IMR-90 (cell line): ENCODE measurements around the gene NOS1AP.

Experiments used
- CEBPB ChIP-seq: IDR thresholded peaks from 2 replicates; pipeline ENCODE4 v1.6.1; 2012; ENCODE audit warnings: low read depth, low read length, improper control_type of control experiment
- CTCF ChIP-seq: conservative IDR thresholded peaks from 2 replicates; pipeline ENCODE4 v1.5.1; 2012; ENCODE audit warnings: mild to moderate bottlenecking, low read depth, low read length, improper control_type of control experiment
- FOS ChIP-seq: fragments of 150-350 bp; IDR thresholded peaks from 2 replicates; pipeline ENCODE4 v1.6.1; 2016; ENCODE audit warnings: low read depth, low read length
- MAFK ChIP-seq: IDR thresholded peaks from 2 replicates; pipeline ENCODE4 v1.6.1; 2012; ENCODE audit warnings: low read depth, low read length, improper control_type of control experiment
- MAZ ChIP-seq: IDR thresholded peaks from 2 replicates; pipeline ENCODE4 v1.6.1; 2012; ENCODE audit warnings: low read depth, mild to moderate bottlenecking, low read length, improper control_type of control experiment, moderate library complexity, borderline replicate concordance
- MXI1 ChIP-seq: IDR thresholded peaks from 2 replicates; pipeline ENCODE4 v1.6.1; 2012; ENCODE audit warnings: low read depth, mild to moderate bottlenecking, low read length, moderate library complexity, borderline replicate concordance
- POLR2A ChIP-seq: IDR thresholded peaks from 2 replicates; pipeline ENCODE4 v1.6.1; 2012; ENCODE audit warnings: mild to moderate bottlenecking, low read depth, low read length
- RAD21 ChIP-seq: IDR thresholded peaks from 2 replicates; pipeline ENCODE4 v1.6.1; 2012; ENCODE audit warnings: low read length, improper control_type of control experiment
- RFX5 ChIP-seq: IDR thresholded peaks from 2 replicates; pipeline ENCODE4 v1.8.0; 2012; ENCODE audit warnings: low read depth, mild to moderate bottlenecking, low read length, moderate library complexity
- SMC3 ChIP-seq: fragments of 150-350 bp; IDR thresholded peaks from 2 replicates; pipeline ENCODE4 v1.6.1; 2016; ENCODE audit warnings: low read depth, mild to moderate bottlenecking, antibody characterized with exemption, low read length, moderate library complexity
- TF ChIP-seq, protein P1 (sequence below): fragments of 150-350 bp; IDR thresholded peaks from 2 replicates; pipeline ENCODE4 v1.6.1; 2017; ENCODE audit warnings: mild to moderate bottlenecking, antibody characterized with exemption, low read length, low read depth

- no peak for TF ChIP-seq FOS
- TF ChIP-seq CTCF: no peak
- no peak for TF ChIP-seq SMC3
- TF ChIP-seq RFX5: no peak
- TF ChIP-seq CEBPB: no peak
- no peak for TF ChIP-seq POLR2A
- no peak for TF ChIP-seq RAD21
- no peak for TF ChIP-seq MXI1
- TF ChIP-seq, protein P1, sequence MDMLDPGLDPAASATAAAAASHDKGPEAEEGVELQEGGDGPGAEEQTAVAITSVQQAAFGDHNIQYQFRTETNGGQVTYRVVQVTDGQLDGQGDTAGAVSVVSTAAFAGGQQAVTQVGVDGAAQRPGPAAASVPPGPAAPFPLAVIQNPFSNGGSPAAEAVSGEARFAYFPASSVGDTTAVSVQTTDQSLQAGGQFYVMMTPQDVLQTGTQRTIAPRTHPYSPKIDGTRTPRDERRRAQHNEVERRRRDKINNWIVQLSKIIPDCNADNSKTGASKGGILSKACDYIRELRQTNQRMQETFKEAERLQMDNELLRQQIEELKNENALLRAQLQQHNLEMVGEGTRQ: no peak
- TF ChIP-seq MAZ: no peak
- TF ChIP-seq MAFK: no peak
Measured at GRCh38 chr1:162381941-162382750, 312.7 kb downstream of the NOS1AP start.
